Activated CD4-positive, alpha-beta T cell treated with anti-CD3 and anti-CD28 coated beads, Interleukin-2, amount 50 U/mL, for 24 hours (primary cell): ENCODE measurements around the gene IGF1R.
A peak's percentile ranks its signal among the peaks of the same experiment; 100 is the strongest.

Source experiments
- DNase-seq, 2 donors: peaks; one replicate each; pipeline ENCODE4 v3.0.0-alpha.2; 2020; ENCODE audit warnings: low read depth in 1 of 2, low spot score in 1 of 2

IGF1R gene

DNA sequence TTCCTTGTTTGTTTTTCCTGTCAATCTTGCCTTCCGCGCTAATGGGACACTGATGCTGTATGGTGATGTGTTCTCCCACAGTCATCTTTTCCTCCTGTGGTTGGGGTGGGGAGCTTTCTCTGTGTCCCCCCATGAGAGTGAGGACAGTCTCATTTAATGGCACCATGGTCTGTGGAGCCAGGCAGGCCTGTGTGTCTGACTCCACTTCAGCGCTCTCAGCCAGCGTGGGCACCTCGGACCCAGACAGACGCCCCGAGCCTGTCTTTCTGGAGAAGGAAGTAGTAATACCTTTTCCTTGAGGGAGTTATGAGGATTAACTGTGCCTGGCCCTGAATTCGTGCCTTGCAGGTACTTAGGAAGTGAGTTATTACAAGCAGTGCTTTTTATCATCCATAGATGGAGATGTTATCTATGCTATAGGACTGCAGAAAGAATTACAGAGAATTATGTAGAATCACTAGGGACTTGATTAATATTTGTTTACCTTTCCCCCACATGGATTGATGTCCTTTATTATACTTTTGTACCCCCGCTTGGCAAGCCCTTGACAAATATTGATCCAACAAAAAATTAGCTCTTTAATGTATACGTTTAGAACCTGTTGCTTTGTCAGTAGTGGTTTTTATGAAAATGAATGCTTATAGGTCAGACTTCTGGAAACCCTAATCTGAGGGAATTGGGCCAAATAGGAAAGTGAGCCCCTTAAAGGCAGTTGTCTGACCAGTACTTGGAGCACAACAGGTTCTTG lies 206.9 kb downstream of the IGF1R start:
- no peak for DNase-seq

DNA sequence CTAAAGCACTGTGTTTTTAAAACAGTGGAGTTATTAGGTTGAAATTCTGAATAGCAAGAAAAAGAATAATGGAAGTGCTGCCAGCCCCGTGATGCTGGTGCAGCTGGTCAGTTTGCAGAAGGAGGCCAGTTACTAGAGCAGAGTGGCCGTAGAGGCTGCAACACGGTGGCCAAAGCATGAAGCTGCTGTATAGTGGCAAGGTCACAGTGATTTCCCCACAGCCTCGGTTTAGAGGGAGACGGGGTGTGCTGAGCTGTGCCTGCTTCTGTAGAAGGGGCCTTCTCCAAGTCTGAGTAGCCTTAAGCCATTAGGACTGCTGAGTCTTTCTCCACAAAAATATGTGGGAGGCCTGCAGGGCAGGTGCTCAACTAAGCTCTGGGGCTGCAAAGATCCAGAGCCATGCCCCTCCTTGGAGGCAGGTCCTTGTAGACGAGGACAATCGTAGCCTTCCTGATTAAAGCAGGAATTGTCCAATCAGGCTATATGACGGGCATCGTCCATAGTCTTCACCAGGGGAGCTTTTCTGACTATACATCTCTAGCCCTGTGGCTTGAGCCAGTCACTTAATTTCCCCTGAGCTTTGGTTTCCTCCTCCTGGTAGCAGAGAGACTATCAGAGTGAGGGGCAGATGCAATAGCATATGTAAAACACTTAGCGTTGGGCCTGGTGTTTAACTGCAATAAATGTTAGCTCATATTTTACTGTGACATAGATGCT lies 207.6 kb downstream of the IGF1R start:
- DNase-seq = no peak

DNA sequence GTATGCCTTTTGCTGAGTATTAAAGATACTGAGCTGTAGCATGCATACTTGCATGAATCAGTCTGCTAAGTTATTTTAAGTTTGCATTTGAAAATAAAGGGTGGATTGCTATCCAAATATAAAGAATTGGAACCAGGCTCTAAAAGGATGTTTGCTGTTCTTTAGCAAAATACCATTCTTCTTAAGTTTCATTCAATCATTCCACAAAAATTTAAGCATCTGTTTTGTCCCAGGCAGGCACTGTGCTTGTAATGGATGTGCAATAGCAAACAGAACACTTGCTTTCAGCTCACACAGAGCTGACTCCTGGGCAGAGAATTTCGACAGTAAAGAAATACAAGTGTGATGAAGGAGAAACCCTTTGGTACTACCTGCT lies 208.2 kb downstream of the IGF1R start:
- DNase-seq = no peak

DNA sequence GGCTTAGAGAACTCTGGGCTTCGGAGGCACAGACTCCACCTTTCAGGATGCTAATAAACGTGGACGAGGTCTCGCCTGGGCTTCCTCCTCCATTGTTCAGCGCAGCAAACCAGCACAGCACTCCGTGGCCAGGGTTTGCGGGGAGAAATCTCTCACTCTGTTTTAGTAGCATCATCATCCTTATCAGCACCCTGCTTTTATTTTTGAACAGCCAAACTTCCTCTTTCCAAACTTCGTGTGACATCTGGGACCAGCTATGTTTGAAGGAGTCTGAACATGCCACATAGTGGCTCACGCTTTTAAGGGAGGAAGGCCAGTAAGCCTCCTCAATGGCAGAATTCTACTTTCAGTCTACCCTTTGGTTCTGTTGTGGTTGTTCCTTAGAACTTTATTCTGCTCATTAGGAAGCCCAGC lies 210.3 kb downstream of the IGF1R start:
- no peak for DNase-seq

DNA sequence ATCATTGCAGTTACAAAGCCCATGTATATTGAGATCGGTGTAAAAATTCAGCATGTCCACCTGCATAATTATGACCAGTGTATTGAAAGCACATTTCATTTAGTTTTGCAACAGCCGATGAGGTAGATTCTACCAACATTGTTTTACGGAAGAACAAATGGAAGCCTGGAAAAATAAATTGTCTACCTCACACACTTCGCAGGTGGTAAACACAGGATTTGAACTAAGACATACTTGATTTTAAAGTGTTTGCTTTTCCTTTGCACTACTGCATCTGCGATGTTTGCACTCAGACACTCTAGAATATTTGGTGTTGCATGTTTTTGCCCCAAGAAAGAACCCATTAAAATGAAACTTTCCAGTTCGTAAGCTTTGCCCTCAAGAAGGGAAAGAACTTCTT lies 210.8 kb downstream of the IGF1R start:
- no peak for DNase-seq

DNA sequence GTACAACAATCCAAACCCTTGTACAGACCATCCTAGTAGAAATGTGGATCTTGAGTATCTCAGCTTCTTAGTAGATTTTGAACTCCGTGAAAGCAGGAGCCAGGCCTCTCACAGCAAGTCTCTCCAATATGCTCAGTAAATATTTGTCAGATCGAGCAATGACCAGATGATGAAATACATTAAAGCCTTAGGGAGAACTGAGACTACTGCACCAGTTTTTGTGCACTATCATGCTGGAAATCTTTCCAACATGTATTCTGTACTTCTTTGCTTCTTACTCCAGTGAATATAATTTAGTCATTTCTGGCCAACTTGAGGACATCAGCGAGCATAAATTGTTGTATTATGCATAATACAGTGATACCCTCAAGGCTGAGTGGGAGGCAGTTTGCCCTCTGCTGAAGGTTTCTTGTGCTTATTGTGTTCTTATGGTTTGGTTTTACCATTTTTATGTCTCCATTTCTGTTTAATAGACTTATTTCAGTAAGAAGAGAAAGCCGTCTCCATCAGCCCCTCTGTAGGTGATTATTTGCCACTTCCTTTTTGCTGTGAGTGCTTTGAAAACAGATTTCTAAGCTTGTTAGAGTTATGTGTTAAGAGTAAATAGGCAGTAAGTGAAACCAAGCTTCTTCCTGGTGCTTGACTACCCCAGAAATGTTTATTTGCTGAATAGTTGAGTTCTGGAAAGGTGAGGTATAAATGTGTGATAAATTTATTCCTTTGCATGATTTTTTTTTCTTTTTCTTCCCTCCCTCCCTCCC lies 212.1 kb downstream of the IGF1R start:
- no peak for DNase-seq

DNA sequence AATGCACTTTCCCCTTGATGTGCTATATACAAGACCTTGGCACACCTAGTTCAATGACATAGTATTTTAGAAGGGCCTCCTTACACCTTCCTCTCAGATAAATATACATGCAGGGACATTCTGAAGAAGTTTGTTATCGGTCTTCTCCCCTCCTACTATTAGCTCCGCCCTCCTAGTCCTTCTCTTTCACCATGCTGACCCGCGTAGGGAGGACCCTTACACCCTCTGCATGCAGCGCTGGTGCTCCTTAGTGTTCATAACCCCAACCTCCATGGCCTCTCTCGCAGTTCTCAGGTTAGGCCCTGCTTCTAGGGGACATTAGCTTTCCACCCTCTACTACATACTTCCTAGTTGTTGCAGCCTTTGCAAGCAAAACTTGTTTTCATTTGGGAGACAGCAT lies 212.8 kb downstream of the IGF1R start:
- DNase-seq = no peak

DNA sequence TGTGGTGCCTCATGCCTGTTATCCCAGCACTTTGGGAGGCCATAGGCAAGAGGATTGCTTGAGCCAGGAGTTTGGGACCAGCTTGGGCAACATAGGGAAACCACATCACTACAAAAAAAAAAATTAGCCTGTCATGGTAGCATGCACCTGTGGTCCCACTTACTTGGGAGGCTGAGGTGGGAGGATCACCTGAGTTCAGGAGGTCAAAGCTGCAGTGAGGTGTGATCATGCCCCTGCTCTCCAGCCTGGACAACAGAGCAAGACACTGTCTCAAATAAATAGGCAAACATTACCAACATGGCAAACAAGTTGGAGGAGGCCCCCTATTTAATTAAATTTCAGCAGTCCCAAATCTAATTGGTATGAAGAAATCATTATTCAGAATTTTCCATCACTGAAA lies 215.6 kb downstream of the IGF1R start:
- DNase-seq = no peak

DNA sequence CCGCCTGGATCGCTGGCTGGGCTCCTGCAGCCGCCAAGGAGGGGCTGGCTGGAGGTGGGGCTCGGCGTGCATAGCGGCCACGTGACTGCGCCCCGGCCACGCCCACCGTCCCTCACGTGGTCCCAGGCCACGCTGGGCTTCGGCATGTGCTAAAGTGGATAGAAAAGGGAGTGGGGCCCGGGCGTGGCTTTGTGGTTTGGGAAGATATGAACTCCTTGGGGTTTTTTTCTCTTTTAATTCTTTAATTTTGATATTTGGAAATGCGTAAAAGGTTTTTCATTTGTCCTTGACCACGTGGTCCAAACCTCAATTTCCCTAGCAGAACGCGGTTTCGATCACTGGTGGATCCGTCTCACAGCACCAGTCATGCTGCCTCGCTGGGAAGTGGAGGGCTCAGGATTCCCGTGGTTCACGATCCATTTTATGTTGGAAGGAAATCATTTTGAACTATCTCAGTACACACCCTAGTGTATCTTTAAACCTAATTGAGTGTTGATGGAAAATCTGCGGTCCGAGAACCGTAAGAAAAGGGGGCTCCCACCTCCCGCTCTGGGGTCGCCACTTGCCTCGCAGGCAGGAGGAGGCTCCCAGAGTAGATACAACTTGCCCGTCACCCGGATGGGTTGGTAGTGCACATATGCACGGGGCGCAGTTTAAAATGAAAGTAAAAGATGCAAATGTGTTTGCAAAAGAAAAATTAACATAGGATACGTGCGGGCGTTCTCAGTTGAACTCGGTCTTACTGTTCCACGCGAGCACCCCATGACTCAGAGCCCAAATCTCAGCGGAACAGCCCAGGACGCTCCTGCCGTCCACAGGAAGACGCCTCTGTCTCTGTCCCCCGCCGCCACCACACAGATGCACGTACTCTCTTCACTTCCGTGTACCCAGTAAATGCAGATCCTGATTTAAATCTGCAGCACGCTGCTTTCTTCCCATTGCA lies 217.3 kb downstream of the IGF1R start:
- peak; percentile 49 to 60 for DNase-seq

DNA sequence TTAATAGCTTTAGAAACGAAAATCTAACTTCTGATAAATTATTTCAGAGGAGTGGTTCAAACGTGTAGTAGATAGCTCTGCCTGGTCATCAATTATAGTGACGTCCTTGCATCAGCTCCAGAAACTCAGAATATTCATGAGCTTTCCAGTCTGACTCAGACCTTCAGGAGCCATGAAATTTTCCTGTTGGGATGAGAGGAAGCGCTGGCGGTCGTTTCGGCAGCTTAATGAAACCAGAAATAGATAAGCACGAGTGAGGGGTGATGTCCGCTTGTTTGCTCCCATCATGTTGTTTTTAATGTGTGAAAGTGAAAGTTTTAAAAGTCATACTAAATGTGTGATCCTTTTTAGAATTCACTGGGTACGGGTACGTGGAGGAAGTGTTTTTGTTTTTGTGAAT lies 218.2 kb downstream of the IGF1R start:
- DNase-seq = no peak

DNA sequence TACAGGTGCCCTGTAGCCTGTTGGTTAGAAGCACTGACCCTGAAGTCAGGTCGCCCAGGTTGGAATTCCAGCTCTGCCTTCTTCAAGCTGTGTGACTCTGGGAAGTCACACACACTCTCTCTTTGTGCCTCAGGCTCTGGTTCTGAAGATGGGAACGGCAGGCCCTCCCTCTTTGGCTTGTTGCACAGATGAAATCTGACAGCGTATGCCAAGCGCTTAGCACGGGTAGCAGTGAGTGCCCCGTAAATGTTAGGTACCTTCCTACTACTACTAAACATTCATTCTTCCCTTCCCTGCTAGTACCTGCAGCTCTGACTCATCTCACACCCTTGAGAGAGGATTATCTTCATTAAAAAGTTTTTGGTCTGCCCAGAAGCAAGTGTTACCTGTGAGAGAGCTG lies 220.2 kb downstream of the IGF1R start:
- DNase-seq = no peak

DNA sequence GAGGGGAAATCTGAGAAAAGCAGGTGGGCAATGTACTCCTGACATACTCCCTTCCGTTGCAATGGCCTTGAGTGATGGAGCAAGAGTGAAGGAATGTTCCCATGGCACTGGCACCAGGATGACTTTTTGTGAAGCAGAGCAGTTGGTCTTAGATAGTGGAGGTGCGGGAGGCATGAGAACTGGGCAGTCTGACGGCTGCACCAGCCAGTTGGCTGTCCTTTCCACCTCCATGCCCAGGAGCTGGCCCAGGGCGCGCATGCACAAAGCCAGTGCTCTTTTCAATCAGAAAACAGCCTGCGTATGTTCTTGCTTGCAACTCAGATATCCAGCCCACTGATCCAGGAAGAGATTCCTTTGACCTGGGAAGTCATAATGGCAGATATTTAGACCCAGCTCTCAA lies 222.4 kb downstream of the IGF1R start:
- DNase-seq = no peak

DNA sequence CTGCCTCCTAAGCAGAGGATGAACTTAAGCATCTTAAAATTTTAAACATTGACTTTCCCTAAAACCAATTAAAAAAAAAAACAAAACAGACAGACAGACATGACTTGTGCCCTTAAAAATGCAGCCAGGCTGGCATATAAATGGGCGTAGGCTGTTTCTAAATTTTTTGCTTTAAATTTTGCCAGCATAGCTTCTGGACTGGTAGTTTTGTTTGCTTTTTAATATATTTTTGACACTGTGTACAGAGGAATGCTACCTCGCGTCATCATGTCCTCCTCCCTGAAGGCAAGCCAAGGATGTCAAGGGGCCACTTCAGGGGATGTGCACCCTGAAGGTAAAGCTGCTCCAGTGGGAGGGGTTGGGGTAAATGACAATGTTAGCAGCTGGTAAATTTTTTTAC lies 224.4 kb downstream of the IGF1R start:
- DNase-seq = no peak

DNA sequence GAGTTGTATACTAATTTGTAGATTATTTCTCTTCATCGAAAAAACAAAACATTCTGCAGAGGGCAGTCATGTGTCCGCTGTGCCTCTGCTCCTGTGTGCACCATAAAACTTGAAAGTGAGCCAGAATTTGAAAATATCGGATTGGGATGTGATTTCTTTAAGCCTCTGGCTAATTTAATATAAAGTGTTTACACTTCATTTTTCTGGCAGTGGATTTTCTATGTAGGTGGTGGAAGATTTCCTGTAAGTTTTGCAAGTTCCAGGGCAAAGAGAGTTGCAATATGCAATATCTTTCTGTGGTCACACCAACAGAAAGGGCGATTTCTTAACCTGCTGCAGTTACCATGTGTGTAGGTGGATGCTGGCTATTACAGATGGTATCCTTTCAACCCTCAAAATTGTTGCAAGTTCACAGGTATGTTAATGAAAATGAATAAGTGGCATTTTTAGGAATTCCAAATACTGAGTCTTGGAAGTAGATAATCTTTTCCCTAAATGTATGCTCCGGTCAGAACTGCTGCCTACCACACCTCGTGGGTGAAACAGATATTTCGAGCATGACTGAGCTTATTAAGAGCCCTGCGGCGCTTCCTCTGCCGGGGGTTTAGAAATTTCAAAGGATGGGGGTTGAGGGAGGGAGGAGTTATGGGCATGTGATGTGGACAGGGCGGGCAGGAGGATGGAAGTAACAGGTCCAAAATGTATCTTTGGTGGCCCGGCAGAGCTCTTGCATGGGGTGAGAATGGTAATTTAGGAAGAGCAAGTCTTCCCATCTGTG lies 225.3 kb downstream of the IGF1R start:
- no peak for DNase-seq

DNA sequence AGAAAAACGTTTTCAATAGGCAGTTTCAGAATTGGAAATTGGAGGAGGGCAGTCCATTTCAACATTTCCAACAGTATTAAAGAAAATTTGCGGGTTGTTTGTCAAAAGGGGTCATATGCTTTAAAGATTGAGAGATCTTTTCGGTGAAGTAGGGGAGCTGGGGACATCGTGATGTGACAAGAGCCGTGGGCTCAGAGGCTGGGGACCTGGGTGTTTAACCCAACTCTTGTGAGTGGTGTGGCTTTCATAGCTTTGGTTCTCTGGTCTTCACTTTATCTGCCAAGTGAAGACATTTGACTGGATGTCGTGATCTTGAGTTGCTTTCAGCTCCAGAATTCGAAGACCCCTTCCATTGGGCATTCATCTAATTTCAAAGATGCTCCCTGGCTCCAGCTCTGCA lies 226.0 kb downstream of the IGF1R start:
- DNase-seq = no peak

DNA sequence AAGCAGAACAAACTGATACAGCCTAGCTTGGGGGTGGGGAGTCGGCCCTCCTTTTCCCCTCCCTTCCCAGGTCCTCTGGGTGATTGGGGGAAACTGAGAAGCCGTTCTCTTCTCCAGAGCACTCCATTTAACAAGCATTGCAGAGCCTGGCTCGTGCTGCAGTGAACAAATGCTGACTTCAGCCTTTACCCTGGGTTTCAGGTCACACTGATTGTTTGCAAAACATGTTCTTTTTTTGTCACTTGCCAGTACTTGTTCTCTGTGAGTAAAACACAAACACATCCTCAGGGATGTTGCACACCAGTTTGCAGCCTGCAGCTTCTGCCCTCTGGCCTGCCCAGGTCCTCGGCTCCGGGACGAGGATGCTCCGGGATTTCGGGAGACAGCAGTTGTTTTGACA lies 226.4 kb downstream of the IGF1R start:
- no peak for DNase-seq

DNA sequence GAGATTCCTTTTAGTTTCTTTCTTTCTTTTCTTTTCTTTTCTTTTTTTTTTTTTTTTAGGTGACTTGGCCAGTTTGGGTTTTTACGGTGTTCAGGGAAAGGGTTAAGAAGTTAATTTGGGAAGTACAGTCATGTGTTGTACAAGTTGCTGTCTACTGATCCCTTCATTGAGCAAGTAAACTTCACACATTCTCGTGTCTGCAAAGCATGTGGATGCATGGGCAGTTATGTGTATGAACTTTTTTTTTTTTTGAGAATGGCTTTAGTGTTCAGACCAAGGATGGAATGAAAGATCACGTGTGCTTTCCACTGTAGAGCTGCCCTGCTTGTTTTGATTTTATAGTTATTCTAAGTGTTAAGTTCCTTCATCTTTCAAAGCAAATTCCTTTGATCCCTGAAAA lies 227.0 kb downstream of the IGF1R start:
- no peak for DNase-seq

DNA sequence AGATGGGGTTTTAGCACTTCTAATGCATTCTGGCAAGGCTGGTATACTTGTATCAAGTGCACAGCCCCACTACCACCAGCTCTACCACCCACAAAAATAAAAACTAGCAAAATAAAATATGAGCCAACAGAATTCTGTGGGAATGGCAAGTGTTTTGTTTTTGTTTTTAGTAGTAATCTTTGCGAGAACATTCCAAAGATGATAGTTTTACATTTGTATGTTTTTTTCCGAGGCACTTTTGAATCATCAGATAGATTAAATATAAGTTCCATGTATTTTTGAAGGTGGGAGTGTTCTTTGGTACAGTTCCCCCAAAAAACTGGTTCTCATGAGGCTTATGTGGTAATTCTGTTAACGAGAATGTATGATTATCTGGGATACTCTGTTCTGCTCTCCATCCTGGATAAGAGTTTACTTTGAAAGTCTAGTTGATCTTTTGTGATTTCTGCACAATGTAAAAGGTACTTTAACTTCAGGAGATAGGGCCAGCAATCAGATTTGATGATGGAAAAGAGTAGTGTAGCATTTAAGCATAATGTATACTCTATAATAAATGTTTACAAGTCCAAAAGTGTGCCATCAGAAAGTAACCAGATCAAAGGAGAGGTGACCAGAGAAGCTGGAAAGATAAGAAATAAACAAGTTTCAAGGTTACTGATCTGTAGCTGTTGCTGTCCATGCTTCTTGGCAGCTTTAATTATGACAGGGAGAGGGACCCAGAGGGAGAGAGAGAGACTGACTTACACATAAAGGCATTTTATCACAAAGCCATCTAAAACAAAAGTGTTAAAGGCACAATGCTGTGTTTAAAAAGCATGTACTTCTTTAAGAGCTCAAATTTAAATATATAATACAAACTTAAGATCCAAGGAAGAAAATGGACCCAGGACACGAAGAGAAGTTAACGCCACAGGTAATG lies 228.4 kb downstream of the IGF1R start:
- no peak for DNase-seq

DNA sequence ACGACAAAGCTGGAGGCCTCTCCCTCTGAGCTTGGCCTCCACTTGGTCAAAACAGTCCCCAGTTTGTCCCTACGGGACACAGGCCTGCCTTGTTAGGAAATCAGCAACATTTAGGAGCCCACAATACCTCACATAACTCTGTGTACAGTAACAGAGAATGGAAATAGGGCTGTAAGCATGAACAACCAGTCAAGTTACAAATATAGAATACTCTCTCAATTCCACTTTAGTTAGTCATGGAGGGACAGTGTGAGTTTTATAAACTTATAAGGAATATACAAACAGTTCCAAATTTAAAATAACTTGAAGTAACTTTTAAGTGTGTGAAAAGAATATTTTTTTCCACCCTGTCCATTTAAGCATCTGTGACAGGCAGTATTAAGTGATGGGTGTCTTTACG lies 229.8 kb downstream of the IGF1R start:
- no peak for DNase-seq
